DMS153 (cell line): ENCODE data around the gene YBX1.
"Not testable (repeated sequence)": the region's sequence is repeated elsewhere in the genome, so short reads cannot be mapped to it uniquely, and the experiment has no call there.

Experiments
- DNase-seq: peaks from one replicate; lab custom pipeline; 2025; lab: John Stamatoyannopoulos, UW

YBX1 gene

DNA sequence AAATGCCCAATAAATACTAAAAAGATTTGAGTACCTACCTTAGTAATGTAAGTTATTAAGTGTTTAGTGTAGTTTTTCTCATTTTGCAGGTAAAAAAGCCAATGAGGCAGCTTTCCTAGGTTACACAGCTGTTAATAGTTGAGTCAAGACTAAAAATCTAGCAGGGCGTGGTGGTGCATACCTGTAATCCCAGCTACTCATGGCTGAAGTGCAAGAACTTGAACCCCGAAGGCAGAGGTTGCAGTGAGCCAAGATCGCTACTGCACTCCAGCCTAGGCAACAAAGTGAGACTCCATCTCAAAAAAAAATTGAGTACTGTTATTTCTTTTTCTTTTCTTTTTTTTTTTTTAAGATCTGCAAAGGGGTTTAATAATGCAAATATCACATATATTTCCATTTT is 7.7 kb downstream of the YBX1 start:
- DNase-seq: no peak

GRCh38 chr1:42690477-42691156 is 8.4 kb downstream of the YBX1 start:
- DNase-seq: no peak

DNA sequence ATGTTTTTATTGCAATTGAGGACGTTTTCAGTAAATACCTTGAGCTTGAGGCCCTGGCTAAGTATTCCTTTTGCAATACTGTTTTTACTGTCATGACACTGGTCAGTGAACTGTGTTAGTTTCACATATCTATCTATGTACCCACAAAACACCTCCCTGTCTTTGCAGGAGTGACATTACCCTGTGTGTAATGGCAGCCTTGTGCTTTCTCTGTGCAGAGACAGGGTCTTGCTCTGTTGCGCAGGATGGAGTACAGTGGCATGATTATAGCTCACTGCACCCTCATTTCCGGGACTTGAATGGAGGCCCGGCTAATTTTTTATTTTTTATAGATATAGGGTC is 8.9 kb downstream of the YBX1 start:
- no peak for DNase-seq

GRCh38 chr1:42692461-42692860 is 10.2 kb downstream of the YBX1 start:
- no peak for DNase-seq

- DNase-seq: no peak
These were observed 10.7 kb downstream of the YBX1 start for GRCh38 chr1:42692911-42693310.

GRCh38 chr1:42698081-42698813 is 16.0 kb downstream of the YBX1 start:
- DNase-seq: no peak

- no peak for DNase-seq
These were observed 17.8 kb downstream of the YBX1 start for GRCh38 chr1:42700006-42700405.

DNA sequence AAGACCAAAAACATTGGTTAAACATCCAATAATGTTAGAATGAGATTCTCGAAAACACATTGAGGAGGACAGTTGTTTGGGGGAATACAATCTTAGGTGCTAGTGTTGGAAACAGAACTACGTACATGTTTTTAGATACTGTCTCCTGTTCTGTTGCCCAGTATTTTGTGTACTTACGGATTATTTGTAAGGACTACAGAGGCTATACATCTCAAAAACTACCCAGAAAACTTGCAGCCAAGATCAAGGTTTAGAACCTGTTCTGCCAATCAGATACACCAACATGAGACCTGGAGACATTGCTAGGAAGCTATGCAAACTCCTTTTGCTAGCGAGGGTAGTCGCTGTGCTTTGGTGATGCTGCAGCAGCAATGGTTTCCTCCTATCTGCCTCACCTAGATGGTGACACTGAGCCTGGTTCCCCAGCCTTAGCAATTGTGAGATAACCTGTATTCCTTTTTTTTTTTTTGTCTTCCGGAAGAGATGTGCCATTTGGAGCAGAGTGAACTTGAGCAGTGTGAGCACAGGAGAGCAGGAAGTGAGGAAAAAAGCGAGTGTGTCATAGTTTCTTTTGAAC is 21.8 kb downstream of the YBX1 start:
- DNase-seq: no peak

GRCh38 chr1:42712808-42713207 is 30.6 kb downstream of the YBX1 start:
- not testable (repeated sequence) for DNase-seq

DNA sequence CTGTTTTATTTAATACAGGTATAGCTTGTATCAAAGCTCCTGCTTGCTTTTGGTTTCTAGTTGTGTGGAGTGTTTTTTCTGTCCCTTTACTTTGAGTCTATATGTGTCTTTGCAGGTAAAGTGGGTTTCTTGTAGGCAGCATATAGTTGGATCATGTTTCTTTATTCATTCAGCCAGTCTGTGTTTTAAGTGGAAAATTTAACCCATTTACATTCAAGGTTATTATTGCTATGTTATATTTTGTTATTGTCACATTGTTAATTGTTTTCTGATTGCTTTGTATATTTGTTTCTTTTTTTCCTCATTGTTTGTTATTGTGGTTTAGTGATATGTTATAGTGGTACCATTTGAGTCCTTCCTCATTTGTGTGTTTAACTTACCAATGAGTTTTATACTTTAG is 31.1 kb downstream of the YBX1 start:
- no peak for DNase-seq

- not testable (repeated sequence) for DNase-seq
These were observed 32.2 kb downstream of the YBX1 start for GRCh38 chr1:42714441-42714840.

- no peak for DNase-seq
These were observed 38.6 kb downstream of the YBX1 start for GRCh38 chr1:42720868-42721267.

DNA sequence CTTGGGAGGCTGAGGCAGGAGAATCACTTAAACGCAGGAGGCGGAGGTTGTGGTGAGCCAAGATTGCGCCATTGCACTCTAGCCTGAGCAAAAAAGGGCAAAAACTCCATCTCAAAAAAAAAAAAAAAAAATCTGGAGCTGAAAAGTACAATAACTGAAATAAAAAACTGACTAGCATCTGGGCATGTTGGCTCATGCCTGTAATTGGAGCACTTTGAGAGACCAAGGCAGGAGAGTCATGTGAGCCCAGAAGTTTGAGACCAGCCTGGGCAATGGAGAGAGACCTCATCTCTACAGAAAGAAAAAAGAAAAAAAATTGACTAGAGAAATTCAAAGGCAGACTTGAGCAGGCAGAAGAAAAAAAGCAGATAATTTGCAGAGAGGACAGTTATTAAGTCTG is 39.7 kb downstream of the YBX1 start:
- DNase-seq: no peak

DNA sequence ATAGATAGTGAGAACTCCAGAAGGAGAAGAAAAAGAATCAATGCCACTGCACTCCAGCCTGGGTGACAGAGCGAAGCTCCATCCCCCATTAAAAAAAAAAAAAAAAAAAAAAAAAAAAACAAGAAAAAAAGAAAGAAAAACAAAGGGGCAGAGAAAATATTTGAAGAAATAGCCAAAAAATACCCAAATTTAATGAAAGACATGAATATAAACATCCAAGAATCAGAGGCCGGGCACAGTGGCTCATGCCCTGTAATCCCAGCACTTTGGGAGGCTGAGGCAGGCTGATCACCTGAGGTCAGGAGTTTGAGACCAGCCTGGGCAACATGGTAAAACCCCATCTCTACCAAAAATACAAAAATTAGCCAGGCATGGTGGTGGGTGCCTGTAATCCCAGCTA is 40.2 kb downstream of the YBX1 start:
- DNase-seq: not testable (repeated sequence)

DNA sequence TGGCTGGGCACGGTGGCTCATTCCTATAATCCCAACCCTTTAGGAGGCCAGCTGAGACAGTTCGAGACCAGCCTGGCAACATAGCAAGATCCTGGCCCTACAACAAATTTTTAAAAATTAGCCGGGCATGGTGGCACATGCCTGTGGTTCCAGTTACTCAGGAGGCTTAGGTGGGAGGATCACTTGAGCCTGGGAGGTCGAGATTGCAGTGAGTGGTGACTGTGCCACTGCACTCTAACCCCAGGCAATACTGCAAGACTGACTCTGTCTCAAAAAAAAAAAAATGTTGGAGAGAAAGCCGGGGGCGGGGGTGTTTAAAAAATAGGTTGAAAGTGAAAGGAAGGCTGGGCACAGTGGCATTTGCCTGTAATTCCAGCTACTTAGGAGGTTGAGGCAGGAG is 41.3 kb downstream of the YBX1 start:
- DNase-seq: no peak

GRCh38 chr1:42725820-42726219 is 43.6 kb downstream of the YBX1 start:
- DNase-seq: not testable (repeated sequence)

GRCh38 chr1:42730002-42730401 is 47.8 kb downstream of the YBX1 start:
- DNase-seq: no peak

DNA sequence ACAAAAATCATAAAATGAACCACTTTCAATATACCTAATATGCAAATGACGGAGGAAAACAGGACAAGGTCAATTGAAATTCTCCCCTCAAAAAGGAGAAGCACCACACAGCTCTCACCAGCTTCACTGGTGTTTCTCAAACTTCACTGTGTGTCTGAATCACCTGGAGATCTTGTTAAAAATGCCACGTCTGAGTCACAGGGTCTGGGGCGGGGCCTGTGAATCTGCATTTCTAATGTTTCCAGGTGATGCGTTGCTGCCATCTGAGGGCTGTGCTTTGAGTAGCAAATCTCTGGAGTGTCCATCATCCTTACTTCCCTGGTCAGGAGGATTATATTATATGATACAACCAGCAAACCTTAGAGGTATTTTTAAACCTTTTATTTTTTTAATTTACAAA is 48.8 kb downstream of the YBX1 start:
- DNase-seq: no peak

- DNase-seq: no peak
These were observed 49.4 kb downstream of the YBX1 start for GRCh38 chr1:42731585-42731984.

GRCh38 chr1:42732126-42732680 is 50.0 kb downstream of the YBX1 start:
- no peak for DNase-seq

DNA sequence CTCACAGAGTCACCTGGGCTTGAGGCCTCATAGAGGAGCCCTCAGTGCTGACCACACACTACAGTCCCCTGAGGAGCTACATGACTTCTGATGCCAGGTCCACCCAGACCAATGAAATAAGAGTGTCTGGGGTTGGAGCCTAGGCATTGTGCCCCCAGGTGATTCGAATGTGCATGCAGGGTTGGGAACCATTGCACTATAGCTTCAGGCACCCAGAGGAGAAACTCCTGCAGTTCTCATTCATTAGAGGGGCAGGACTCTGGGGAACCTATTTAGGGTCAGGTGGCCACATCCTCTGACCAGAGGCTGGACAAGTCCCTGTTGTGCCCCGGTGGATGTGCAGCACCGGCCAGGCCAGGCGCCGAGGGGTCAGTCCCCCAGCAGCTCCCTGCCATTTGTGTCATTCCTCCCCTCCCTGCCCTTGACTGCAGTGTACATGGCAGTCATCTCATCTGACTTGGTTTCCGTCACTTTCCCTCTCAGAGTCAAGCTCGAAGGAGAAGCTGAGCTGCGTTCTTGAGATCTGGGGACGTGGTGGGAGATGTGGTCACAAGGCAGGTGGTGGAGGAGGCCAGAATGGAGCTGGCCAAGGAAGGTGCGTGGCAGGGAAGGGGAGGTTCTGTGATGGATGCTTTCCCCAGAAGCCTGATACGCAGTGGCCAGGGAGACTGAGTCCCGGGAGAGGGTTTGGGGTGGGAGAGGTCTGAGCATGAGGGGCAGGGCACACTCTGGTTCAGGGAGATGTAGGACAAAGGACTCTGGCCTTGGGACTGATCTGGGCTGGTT is 51.4 kb downstream of the YBX1 start:
- DNase-seq: no peak
